SK-MEL-5 (cell line): ENCODE measurements around the gene DPYSL4. TPM values are rescaled to one million over a fixed set of nuclear protein-coding genes. Genes with fewer than 3 reads are reported as not detected.
"Not testable (repeated sequence)": the region's sequence is repeated elsewhere in the genome, so short reads cannot be mapped to it uniquely, and the experiment has no call there.

Experiments used
- DNase-seq: peaks from one replicate; pipeline ENCODE4 v3.0.0-alpha.2; 2016; ENCODE audit warnings: low read depth, low spot score
- in situ Hi-C: cut with HindIII; loops from 2 replicates; pipeline ENCODE4 v1.10.0; 2016; ENCODE audit warnings: low sequenced_read_pairs, high pct_unique_total_duplicates, low pct_unique_long_range_greater_than_20kb
- total RNA-seq: library from RNA; depleted of rRNA; stranded (reverse); fragments of >200 nt; shearing (Covaris generic); gene quantifications from 2 replicates; pipeline ENCODE4 v1.2.3, GENCODE V29; 2014

Gene DPYSL4
- total RNA-seq, 1 experiment from 2014 or later: 2.5 TPM

DNA sequence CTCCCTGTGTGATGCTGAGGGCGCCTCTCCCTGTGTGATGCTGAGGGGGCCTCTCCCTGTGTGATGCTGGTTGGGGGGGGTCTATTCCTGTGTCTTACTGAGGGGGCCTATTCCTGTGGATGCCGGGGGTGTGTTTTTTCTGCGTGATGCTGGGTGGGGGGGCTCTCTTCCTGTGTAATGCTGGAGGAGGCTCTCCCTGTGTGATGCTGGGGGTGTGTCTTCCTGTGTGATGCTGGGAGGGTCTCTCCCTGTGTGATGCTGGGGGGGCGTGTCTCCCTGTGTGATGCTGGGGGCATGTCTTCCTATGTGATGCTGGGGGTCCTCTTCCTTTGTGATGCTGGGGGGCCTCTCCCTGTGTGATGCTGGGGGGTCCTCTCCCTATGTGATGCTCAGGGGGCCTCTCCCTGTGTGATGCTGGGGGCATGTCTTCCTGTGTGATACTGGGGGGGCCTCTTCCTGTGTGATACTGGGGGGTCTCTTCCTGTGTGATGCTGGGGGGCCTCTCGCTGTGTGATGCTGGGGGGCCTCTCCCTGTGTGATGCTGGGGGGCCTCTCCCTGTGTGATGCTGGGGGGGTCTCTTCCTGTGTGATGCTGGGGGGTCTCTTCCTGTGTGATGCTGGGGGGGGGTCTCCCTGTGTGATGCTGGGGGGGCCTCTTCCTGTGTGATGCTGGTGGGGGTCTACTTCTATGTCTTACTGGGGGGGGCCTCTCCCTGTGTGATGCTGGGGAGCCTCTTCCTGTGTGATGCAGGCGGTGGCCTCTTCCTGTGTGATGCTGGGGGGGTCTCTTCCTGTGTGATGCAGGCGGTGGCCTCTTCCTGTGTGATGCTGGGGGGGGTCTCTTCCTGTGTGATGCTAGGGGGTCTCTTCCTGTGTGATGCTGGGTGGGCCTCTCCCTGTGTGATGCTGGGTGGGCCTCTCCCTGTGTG, 27.2 kb upstream of the DPYSL4 start:
- DNase-seq, in situ Hi-C loops: not testable (repeated sequence)

DNA sequence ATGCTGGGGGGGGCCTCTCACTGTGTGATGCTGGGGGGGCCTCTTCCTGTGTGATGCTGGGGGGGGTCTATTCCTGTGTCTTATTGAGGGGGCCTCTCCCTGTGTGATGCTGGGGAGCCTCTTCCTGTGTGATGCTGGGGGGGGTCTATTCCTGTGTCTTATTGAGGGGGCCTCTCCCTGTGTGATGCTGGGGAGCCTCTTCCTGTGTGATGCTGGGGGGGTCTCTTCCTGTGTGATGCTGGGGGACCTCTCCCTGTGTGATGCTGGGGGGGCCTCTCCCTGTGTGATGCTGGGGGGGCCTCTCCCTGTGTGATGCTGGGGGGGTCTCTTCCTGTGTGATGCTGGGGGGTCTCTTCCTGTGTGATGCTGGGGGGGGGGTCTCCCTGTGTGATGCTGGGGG, 26.5 kb upstream of the DPYSL4 start:
- DNase-seq, in situ Hi-C loops: not testable (repeated sequence)

- DNase-seq, in situ Hi-C loops: not testable (repeated sequence)
Observed at GRCh38 chr10:132160834-132161622, 25.7 kb upstream of the DPYSL4 start.

DNA sequence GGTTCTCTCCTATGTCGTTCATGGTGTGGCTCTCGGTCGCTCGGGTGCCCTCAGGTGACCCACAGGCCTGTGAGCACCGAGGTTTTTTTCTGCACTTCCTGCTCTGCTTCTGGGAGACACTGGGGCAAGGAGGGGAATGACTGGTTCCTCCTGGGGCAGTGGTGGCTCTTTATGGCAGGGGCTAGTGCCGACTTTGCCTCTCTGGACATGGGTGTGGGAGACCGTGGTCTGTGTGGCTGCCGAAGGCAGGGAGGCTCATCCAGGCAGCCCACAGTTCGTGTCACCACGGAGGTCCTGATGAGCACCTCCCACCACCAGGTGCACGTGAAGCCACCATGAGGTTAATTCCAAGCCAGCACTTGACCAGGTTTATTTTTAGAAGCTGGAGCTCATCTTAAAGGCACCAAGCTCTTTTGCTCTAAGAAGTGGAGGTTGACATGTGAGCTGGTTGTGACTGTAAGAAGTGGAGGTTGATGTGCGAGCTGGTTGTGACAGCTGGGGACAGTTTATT, 24.7 kb upstream of the DPYSL4 start:
- no peak for DNase-seq
- in situ Hi-C loops: no loop called here

GRCh38 chr10:132162590-132163277, 24.0 kb upstream of the DPYSL4 start:
- no peak for DNase-seq
- in situ Hi-C loops: no loop called here

- in situ Hi-C loops: no loop called here
- peak; percentile 65 for DNase-seq
Observed at GRCh38 chr10:132163278-132163765, 23.4 kb upstream of the DPYSL4 start.

GRCh38 chr10:132163826-132164515, 22.8 kb upstream of the DPYSL4 start:
- DNase-seq: no peak
- in situ Hi-C loops: no loop called here

DNA sequence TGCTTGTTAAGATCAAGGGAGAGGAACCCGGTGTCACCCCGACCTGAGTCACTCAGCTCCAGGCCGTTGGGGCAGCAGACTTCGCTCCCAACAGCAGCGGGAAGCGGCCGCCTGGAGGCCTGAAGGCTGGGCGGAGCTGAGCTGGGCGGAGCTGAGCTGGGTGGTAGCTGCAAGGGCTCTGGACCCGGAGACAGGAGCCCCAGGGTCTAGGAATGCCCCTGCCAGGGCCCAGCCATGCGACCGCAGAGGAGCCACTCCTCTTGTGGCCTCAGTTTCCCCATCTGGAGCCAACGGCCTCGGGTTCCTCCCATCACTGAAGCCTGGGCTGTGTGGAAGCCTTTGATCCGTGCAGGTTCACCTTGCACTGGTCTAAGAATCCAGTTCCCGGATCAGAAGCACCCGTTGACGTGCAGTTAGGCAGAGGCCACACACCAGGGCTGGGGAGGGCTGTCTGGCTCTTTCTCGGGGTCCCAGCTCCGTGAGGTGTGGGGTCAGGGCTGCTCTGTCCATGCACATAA, 21.9 kb upstream of the DPYSL4 start:
- in situ Hi-C loops: no loop called here
- no peak for DNase-seq

GRCh38 chr10:132165416-132165980, 21.2 kb upstream of the DPYSL4 start:
- in situ Hi-C loops: no loop called here
- DNase-seq: no peak

DNA sequence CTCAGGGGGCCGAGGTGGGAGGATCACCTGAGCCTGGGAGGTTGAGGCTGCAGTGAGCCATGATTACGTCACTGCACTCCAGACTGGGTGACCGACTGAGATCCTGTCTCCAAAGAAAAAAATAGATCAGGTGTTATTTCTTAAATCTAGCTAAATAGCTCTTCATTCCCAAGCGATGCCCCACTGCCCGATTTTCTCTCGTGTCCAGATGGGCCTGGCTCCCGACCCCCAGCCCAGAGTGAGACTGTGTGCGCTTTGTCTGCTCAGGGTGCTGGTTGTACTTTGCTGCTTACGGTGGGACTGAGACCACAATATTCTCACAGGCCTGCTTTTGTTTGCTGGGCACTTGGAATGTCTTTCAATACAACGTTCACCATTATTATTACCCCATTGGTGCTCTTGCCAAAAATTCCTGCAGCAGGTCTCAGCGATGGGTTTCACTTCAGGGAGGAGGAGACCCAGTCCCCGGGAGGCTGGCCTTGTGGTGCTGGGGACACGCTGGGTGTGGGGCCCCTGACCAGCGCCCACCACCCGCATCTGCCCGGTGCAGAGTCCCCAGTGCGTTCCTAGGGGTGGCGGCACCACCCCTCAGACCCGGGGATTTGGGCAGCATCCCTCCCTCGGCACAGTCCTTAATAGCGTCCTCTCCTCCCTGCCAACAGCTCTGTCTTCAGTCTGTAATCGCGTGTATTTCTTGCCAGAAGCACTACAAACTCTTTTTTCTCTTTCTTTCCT, 20.4 kb upstream of the DPYSL4 start:
- DNase-seq: no peak
- in situ Hi-C loops: no loop called here

- DNase-seq: no peak
- in situ Hi-C loops: no loop called here
Observed at GRCh38 chr10:132167041-132167674, 19.6 kb upstream of the DPYSL4 start.

DNA sequence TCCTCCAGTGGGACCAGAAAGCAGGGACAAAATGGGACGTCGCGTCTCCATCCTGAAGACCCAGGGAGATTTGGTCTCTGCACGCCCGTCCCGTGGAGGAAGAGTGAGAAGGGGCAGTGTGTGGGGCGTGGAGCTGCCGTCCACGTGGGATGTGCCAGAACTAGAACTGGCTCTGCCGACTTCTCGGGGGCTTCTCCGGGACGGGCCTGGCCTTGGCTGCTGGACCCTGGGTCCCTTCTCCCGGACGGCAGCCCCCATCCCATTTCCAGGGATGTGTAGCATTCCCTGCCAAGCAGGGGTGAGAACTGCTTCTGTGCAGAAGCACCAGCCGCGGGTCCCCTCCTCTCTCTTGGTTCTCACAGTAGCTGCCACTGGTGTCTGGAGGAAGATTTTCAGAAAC, 18.8 kb upstream of the DPYSL4 start:
- DNase-seq: no peak
- in situ Hi-C loops: no loop called here

DNA sequence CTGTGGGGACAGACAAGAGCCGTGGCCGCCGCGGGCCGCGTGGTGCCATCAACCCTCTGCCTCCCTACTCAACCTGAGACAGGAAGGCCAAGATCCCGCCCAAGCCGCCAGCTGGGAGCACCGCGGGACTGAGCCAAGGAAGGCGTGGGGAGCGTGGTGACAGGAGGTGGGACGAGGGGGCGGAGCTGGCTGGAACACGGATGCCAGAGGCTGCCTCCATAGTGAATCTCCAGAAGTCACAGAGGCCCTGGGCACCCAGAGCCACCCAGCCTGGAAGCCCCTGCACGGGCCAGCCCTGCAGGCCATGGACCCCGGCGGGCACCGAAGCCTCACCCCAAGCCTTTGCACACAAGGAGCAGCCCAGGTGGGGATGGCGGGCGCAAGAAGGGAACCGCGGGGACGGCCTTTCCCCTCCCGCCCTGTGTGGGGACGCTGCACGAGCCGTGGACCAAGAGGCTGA, 18.1 kb upstream of the DPYSL4 start:
- in situ Hi-C loops: no loop called here
- no peak for DNase-seq

- in situ Hi-C loops: no loop called here
- DNase-seq: no peak
Observed at GRCh38 chr10:132169031-132169765, 17.6 kb upstream of the DPYSL4 start.
